DLD1 (cell line): ENCODE results near the gene USF1.
"Not testable (repeated sequence)": the region's sequence is repeated elsewhere in the genome, so short reads cannot be mapped to it uniquely, and the experiment has no call there.

Experiments
- in situ Hi-C: cut with HindIII; loops from 2 replicates; pipeline ENCODE4 v1.10.0; 2017; ENCODE audit warnings: low sequenced_read_pairs

Gene USF1

GRCh38 chr1:161019751-161020495 lies 25.9 kb downstream of the USF1 start:
- in situ Hi-C loops, result no loop called here

- in situ Hi-C loops, result not testable (repeated sequence)
Measured at GRCh38 chr1:161019111-161019660, 26.6 kb downstream of the USF1 start.

DNA sequence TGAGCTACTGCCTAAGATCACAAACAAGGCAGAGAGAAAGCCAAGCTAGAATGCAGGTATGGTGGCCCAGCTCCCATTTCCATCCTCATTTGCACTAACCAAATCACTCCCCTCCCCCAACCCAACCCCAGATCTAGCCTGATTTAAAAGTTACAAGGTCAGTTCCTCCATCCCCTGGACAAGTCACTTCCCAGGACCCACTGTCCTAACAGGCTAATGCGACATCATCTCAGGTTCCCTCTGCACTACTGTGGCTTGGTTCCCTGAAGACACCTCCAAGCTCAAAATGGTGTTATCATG lies 27.2 kb downstream of the USF1 start:
- in situ Hi-C loops, result no loop called here

- in situ Hi-C loops, result no loop called here
Measured at GRCh38 chr1:161017756-161018630, 27.8 kb downstream of the USF1 start.

- in situ Hi-C loops, result not testable (repeated sequence)
Measured at GRCh38 chr1:161017181-161017580, 28.6 kb downstream of the USF1 start.

GRCh38 chr1:161016683-161017082 lies 29.1 kb downstream of the USF1 start:
- in situ Hi-C loops, result not testable (repeated sequence)

DNA sequence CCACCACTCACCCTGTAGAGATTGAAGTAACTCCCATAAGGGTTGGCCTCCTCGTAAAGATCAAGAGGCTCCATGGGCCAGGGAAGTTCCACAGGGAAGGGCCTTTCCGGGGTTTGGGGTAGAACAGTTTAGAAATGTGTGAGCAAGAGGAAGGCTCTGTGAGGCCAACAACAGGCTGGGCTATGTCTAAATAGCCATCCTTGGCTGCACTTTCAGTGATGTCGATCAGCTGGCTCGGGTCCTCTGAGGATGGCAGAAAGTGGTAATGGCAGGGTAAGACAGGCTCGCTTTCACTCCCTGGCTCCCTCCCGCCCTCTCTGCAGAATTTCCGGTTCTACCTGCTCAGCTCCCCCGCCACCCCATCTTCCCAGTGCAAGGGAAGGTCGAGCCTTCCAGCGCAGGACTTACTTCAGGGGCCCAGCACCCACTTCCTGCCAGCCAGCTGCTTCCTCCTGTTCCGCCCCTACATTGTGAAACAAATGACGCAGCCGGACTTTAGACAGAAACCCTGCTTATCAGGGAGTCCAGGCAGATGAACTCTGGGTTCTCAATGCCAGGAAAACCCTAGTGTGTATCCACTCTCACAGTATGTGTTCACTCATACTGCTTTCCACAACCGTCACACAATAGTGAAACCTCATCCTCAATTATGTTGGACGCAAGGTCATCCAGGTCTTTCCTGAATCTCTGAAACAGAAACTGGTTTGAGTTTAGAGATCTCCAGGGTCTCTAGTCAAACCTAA lies 32.1 kb downstream of the USF1 start:
- in situ Hi-C loops, result no loop called here

GRCh38 chr1:161013131-161013487 lies 32.7 kb downstream of the USF1 start:
- in situ Hi-C loops, result no loop called here

DNA sequence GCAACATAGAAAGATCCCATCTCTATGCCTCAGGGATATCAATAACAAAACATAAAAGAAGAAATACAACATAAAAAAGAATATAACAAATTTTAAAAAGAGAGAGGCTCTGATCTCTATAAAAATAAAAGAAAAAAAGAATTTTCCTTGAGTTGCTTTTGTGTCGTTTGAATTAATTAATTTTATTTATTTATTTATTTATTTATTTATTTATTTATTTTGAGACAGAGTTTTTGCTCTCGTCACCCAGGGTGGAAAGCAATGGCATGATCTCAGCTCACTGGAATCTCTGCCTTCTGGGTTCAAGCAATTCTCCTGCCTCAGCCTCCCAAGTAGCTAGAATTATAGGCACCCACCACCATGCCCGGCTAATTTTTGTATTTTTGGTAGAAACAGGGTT lies 33.4 kb downstream of the USF1 start:
- in situ Hi-C loops, result no loop called here

GRCh38 chr1:161009602-161010211 lies 36.1 kb downstream of the USF1 start:
- in situ Hi-C loops, result no loop called here

DNA sequence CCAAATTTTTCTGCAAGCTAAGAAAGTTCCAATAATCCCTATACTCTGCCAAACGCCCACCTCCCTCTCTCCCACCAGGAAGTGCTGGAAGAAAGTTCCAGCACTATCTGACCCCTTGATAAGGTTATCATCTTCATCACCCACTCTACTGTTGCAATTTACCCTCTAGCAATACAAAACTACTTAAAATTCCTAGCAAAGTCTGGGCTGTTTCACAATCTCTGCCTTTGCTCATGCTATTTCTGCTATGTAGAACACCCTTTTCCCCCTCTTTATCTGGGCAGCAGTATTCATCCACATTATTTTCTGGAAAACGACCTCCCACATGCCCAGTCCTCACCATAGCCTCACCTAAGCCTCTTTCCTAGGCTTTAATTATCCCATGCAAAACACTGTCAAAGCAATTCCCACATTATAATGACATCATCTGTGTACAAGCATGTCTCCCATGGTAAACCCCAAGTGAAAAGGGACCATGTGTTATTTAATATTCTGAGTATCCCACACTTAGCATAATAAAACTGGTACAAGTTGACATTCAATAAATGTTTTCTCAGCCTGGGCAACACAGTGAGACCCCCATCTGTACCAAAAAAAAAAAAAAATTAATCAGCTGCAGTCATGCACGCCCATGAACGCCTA lies 36.8 kb downstream of the USF1 start:
- in situ Hi-C loops, result no loop called here

GRCh38 chr1:161007369-161007768 lies 38.4 kb downstream of the USF1 start:
- in situ Hi-C loops, result no loop called here

GRCh38 chr1:161006563-161006962 lies 39.2 kb downstream of the USF1 start:
- in situ Hi-C loops, result no loop called here

DNA sequence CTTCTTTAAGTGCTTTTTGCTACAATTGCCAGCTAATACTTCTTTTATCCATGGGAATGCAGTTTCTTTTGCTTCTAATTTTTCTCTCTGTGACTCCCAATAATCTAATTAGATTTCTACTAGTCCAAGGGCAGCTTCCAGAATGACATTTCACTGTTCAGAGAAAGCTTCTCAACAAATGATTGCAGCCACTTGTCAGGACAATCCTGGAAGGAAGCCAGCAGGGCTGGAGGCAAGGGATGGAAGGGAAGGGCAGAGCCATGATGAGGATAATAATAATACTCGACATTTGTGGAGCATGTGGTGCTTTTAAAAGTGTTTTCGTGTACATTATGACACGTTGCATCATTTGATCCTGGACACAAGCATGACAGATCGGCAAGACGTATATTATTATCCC lies 44.3 kb downstream of the USF1 start:
- in situ Hi-C loops, result no loop called here

GRCh38 chr1:161000736-161001480 lies 44.9 kb downstream of the USF1 start:
- in situ Hi-C loops, result no loop called here

DNA sequence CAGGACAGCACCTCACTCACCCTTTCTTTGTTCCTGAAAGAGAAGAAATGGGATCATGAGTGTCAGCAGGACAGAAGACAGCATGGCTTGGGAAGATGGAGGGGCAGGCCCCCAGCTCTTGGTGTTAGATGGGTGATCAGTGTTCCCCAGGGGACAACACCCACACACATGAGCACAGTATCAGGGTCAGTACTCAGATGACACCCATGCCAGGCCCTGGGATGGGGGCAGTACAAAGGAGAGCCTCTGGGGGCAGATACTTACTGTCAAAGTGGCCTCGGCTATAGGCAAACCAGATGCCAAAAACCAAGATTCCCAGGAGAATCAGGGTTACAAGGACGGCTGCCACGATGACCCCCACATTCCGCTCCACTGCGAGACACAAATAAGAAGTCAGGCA lies 46.4 kb downstream of the USF1 start:
- in situ Hi-C loops, result no loop called here

DNA sequence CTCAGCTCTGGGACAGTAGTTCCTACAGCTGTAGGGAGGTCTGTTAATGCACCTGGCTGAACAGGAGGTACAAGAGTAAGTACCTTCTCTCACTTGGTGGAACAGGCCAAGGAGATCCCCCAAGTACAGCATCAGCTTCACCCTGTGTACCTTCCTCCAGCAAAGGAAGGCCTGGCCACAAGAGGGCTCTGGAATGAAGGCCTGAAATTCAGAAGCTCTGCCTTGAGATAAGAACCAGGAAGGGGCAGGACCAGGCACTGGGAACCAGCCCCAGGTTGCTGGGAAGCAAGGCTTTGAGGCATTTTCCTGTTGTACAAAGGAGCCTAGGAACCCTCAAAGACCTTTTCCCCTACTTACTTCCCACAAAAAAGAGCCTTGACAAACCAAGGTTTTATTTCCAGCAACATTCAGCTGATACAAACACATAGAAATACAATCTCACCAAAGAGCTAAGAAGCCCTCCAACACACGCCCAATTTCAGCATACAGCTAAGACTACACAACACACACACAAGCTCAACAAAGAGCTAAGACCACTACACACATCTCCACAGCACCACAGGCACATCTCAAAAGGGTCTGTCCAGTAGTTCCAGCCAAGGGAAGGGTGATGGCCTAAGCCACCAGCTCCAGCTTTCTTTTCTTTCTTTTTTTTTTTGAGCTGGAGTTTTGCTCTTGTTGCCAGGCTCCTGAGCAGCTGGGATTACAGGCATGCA lies 48.3 kb downstream of the USF1 start:
- in situ Hi-C loops, result no loop called here

GRCh38 chr1:160996178-160996577 lies 49.6 kb downstream of the USF1 start:
- in situ Hi-C loops, result no loop called here

GRCh38 chr1:160993544-160994193 lies 52.1 kb downstream of the USF1 start:
- in situ Hi-C loops, result no loop called here
